H9 (cell line): ENCODE data around the gene LPCAT2. TPM values are rescaled to one million over a fixed set of nuclear protein-coding genes. Genes with fewer than 3 reads are reported as not detected.

Experiments used
- DNase-seq: peaks from one replicate; pipeline ENCODE4 v3.0.0-alpha.2; 2017
- H2AFZ ChIP-seq: one replicate; pipeline ENCODE4 v1.6.1; 2013; ENCODE audit warnings: mild to moderate bottlenecking, low read length, control low read depth, moderate library complexity
- H2AK5ac ChIP-seq: 2 replicates; pipeline ENCODE4 v1.6.1; 2013; ENCODE audit warnings: low read length, control low read depth, mixed read lengths; ENCODE audit not compliant: insufficient read length
- H2BK120ac ChIP-seq: one replicate; pipeline ENCODE4 v1.6.1; 2013; ENCODE audit warnings: low read depth, mild to moderate bottlenecking, low read length, control low read depth, inconsistent platforms; ENCODE audit not compliant: poor library complexity, severe bottlenecking
- H2BK12ac ChIP-seq: 2 replicates; pipeline ENCODE4 v1.6.1; 2013; ENCODE audit warnings: low read length, control low read depth, mixed read lengths, low read depth; ENCODE audit not compliant: insufficient read length
- H2BK15ac ChIP-seq: 2 replicates; pipeline ENCODE4 v1.6.1; 2013; ENCODE audit warnings: low read depth, low read length, control low read depth
- H2BK20ac ChIP-seq: one replicate; pipeline ENCODE4 v1.6.1; 2013; ENCODE audit warnings: low read depth, mild to moderate bottlenecking, low read length, control low read depth, inconsistent platforms; ENCODE audit not compliant: poor library complexity, severe bottlenecking
- H2BK5ac ChIP-seq: 2 replicates; pipeline ENCODE4 v1.6.1; 2013; ENCODE audit warnings: low read length, control low read depth, mixed read lengths; ENCODE audit not compliant: insufficient read length
- H3K14ac ChIP-seq: 2 replicates; pipeline ENCODE4 v1.6.1; 2013; ENCODE audit warnings: low read length, control low read depth; ENCODE audit not compliant: insufficient read depth
- H3K18ac ChIP-seq: 2 replicates; pipeline ENCODE4 v1.6.1; 2013; ENCODE audit warnings: low read depth, mild to moderate bottlenecking, mixed read lengths, low read length, control low read depth; ENCODE audit not compliant: insufficient read length
- H3K23ac ChIP-seq: 2 replicates; pipeline ENCODE4 v1.6.1; 2013; ENCODE audit warnings: low read length, control low read depth, mixed read lengths, low read depth; ENCODE audit not compliant: insufficient read length
- H3K23me2 ChIP-seq: 2 replicates; pipeline ENCODE4 v1.6.1; 2013; ENCODE audit warnings: low read depth, mild to moderate bottlenecking, mixed read lengths, low read length, control low read depth; ENCODE audit not compliant: insufficient read length, poor library complexity, severe bottlenecking
- H3K27ac ChIP-seq: 2 replicates; pipeline ENCODE4 v1.5.1; 2013; ENCODE audit warnings: low read length, control low read depth, mixed read lengths, low read depth; ENCODE audit not compliant: insufficient read length
- H3K27me3 ChIP-seq: 2 replicates; pipeline ENCODE4 v1.6.1; 2013; ENCODE audit warnings: low read length, control low read depth, inconsistent platforms; ENCODE audit not compliant: insufficient read depth
- H3K4ac ChIP-seq: 2 replicates; pipeline ENCODE4 v1.6.1; 2013; ENCODE audit warnings: low read depth, mild to moderate bottlenecking, control low read depth, inconsistent platforms, low read length, moderate library complexity
- H3K4me1 ChIP-seq: 2 replicates; pipeline ENCODE4 v1.6.1; 2013; ENCODE audit warnings: low read length, control low read depth, inconsistent platforms; ENCODE audit not compliant: insufficient read depth
- H3K4me2 ChIP-seq: 2 replicates; pipeline ENCODE4 v1.6.1; 2013; ENCODE audit warnings: low read length, control low read depth, mixed read lengths; ENCODE audit not compliant: insufficient read length, insufficient read depth
- H3K56ac ChIP-seq: 2 replicates; pipeline ENCODE4 v1.6.1; 2013; ENCODE audit warnings: low read depth, mild to moderate bottlenecking, mixed read lengths, low read length, control low read depth; ENCODE audit not compliant: insufficient read length
- H3K79me1 ChIP-seq: 2 replicates; pipeline ENCODE4 v1.6.1; 2013; ENCODE audit warnings: low read depth, mild to moderate bottlenecking, moderate library complexity, low read length, control low read depth, inconsistent platforms; ENCODE audit not compliant: insufficient read depth, poor library complexity, severe bottlenecking
- H3K79me2 ChIP-seq: 2 replicates; pipeline ENCODE4 v1.6.1; 2013; ENCODE audit warnings: low read length, control low read depth, inconsistent platforms; ENCODE audit not compliant: insufficient read depth
- H3K9ac ChIP-seq: 2 replicates; pipeline ENCODE4 v1.6.1; 2013; ENCODE audit warnings: low read length, control low read depth, mixed read lengths; ENCODE audit not compliant: insufficient read length; ENCODE audit errors: extremely low read depth
- H3K9me3 ChIP-seq: one replicate; pipeline ENCODE4 v1.6.1; 2013; ENCODE audit warnings: low read depth, low read length, inconsistent platforms; ENCODE audit not compliant: control insufficient read depth
- H3T11ph ChIP-seq: one replicate; pipeline ENCODE4 v1.6.1; 2013; ENCODE audit warnings: mild to moderate bottlenecking, low read length, control low read depth, inconsistent platforms
- H4K20me1 ChIP-seq: one replicate; pipeline ENCODE4 v1.6.1; 2013; ENCODE audit not compliant: control insufficient read depth, insufficient read length, insufficient read depth
- H4K5ac ChIP-seq: 2 replicates; pipeline ENCODE4 v1.6.1; 2013; ENCODE audit warnings: low read depth, mild to moderate bottlenecking, mixed read lengths, low read length, control low read depth; ENCODE audit not compliant: insufficient read length
- H4K8ac ChIP-seq: replicated peaks from 2 replicates; pipeline ENCODE4 v1.6.1; 2013; ENCODE audit warnings: low read length, control low read depth, mixed read lengths, low read depth; ENCODE audit not compliant: insufficient read length
- H4K91ac ChIP-seq: 2 replicates; pipeline ENCODE4 v1.6.1; 2013; ENCODE audit warnings: low read depth, mild to moderate bottlenecking, moderate library complexity, mixed read lengths, low read length, control low read depth; ENCODE audit not compliant: insufficient read length
- H3K27ac Mint-ChIP-seq, 3 experiments: 2 replicates in 2 of 3; 3 replicates in 1 of 3; pipeline ENCODE4 v1.8.0; 2020 to 2021; ENCODE audit warnings: mixed read lengths in 3 of 3, mild to moderate bottlenecking in 1 of 3, moderate library complexity in 1 of 3
- H3K27me3 Mint-ChIP-seq: 2 replicates; pipeline ENCODE4 v1.8.0; 2021; ENCODE audit warnings: low read depth, mild to moderate bottlenecking, moderate library complexity, mixed read lengths
- H3K36me3 Mint-ChIP-seq, 3 experiments: 2 replicates in 2 of 3; 3 replicates in 1 of 3; pipeline ENCODE4 v1.8.0; 2020 to 2021; ENCODE audit warnings: low read depth in 3 of 3, mixed read lengths in 3 of 3; ENCODE audit not compliant: insufficient read depth in 1 of 3
- H3K4me1 Mint-ChIP-seq, 2 experiments: 2 replicates each; pipeline ENCODE4 v1.8.0; 2020; ENCODE audit warnings: mixed read lengths in 2 of 2
- H3K4me3 Mint-ChIP-seq, 2 experiments: 2 replicates in 1 of 2; 3 replicates in 1 of 2; pipeline ENCODE4 v1.8.0; 2020 to 2021; ENCODE audit warnings: mild to moderate bottlenecking in 2 of 2, mixed read lengths in 2 of 2, moderate library complexity in 1 of 2
- H3K9me3 Mint-ChIP-seq, 2 experiments: 2 replicates in 1 of 2; 3 replicates in 1 of 2; pipeline ENCODE4 v1.8.0; 2020; ENCODE audit warnings: mild to moderate bottlenecking in 2 of 2, mixed read lengths in 2 of 2, moderate library complexity in 1 of 2
- WGBS: extraction: QIAGEN DNeasy Blood & Tissue Kit; methylation state at CpG from one replicate; pipeline ENCODE4 v1.1.7; 2013; ENCODE audit warnings: missing lambda C conversion rate, low lambda C conversion rate, mixed read lengths; ENCODE audit not compliant: insufficient read length; ENCODE audit errors: extremely low coverage; 5-methylcytosine and 5-hydroxymethylcytosine counted together
- total RNA-seq: library from RNA; stranded (reverse); gene quantifications from 2 replicates; pipeline ENCODE4 v1.2.1, GENCODE V29; 2021
- TF ChIP-seq, protein P1 (sequence below): fragments of 200-600 bp; sonication (generic); conservative IDR thresholded peaks from 3 replicates; pipeline ENCODE4 v1.8.0; 2021; ENCODE audit warnings: antibody characterized with exemption, mild to moderate bottlenecking

The LPCAT2 gene
- total RNA-seq, 1 experiment from 2014 or later, result 2.8 TPM

GRCh38 chr16:55468352-55468990, 40.4 kb upstream of the LPCAT2 start:
- no peak overlapping the region for H2BK5ac ChIP-seq
- Mint-ChIP-seq H3K27ac (no peak overlapping the region; a peak in 1 of 7 replicates), H3K27me3 (peaks cover 75% of the 10 kb centered on the region), H3K36me3 (no peaks in the 10 kb centered on the region; a peak in 1 of 7 replicates), H3K4me1 (peaks cover 10 to 22% of the 10 kb centered on the region in 2 experiments), H3K9me3 (no peaks in the 10 kb centered on the region; a peak in 1 of 5 replicates), H3K4me3 (no peak overlapping the region)
- no peaks in the 10 kb centered on the region; the same call in 1 of the 2 replicates for H3K4me1 ChIP-seq
- no peak overlapping the region for H3K56ac ChIP-seq
- no peak overlapping the region for H2AFZ ChIP-seq
- no peak overlapping the region for H4K91ac ChIP-seq
- TF ChIP-seq, protein P1, sequence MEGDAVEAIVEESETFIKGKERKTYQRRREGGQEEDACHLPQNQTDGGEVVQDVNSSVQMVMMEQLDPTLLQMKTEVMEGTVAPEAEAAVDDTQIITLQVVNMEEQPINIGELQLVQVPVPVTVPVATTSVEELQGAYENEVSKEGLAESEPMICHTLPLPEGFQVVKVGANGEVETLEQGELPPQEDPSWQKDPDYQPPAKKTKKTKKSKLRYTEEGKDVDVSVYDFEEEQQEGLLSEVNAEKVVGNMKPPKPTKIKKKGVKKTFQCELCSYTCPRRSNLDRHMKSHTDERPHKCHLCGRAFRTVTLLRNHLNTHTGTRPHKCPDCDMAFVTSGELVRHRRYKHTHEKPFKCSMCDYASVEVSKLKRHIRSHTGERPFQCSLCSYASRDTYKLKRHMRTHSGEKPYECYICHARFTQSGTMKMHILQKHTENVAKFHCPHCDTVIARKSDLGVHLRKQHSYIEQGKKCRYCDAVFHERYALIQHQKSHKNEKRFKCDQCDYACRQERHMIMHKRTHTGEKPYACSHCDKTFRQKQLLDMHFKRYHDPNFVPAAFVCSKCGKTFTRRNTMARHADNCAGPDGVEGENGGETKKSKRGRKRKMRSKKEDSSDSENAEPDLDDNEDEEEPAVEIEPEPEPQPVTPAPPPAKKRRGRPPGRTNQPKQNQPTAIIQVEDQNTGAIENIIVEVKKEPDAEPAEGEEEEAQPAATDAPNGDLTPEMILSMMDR, result no peak
- H2BK12ac ChIP-seq, result no peak overlapping the region
- peaks cover 2% of the 10 kb centered on the region; the same call in 1 of the 2 replicates for H3K27me3 ChIP-seq
- H2BK120ac ChIP-seq, result no peak overlapping the region
- no peak overlapping the region for H3K4me2 ChIP-seq
- H2BK20ac ChIP-seq, result no peak overlapping the region
- no peaks in the 10 kb centered on the region for H3K23me2 ChIP-seq
- H3T11ph ChIP-seq, result no peak overlapping the region
- H3K9me3 ChIP-seq, result no peaks in the 10 kb centered on the region
- H2AK5ac ChIP-seq, result no peak overlapping the region
- no peak overlapping the region for H3K27ac ChIP-seq
- H3K79me1 ChIP-seq, result no peaks in the 10 kb centered on the region
- H3K23ac ChIP-seq, result no peak overlapping the region
- no peak overlapping the region for H4K5ac ChIP-seq
- no peak overlapping the region for H3K9ac ChIP-seq
- no peaks in the 10 kb centered on the region for H4K20me1 ChIP-seq
- H4K8ac ChIP-seq, result no peak overlapping the region
- no peak overlapping the region for H2BK15ac ChIP-seq
- no peak overlapping the region for H3K4ac ChIP-seq
- no peak for DNase-seq
- no peaks in the 10 kb centered on the region for H3K79me2 ChIP-seq
- no CpG with 5 or more reads among the region's 7 CpGs for WGBS
- H3K18ac ChIP-seq, result no peak overlapping the region
- no peak overlapping the region for H3K14ac ChIP-seq
